ENCODE data around the gene CNPY3. TPM values are rescaled to one million over a fixed set of nuclear protein-coding genes. Genes with fewer than 3 reads are reported as not detected.
"Not testable (repeated sequence)": the region's sequence is repeated elsewhere in the genome, so short reads cannot be mapped to it uniquely, and the experiment has no call there.

Gene CNPY3
- total RNA-seq: 10 to 100 TPM; 20.5 to 35.3 TPM
- polyA plus RNA-seq (ENCODE audit: insufficient read length in 2 of 2): 10 to 100 TPM; 51.0 to 60.3 TPM
- long read RNA-seq, donor 1, transcript CNPY3-201 (6 exons, 1,704 nt): major isoform, 32 of 32 reads
- long read RNA-seq, donor 1, partial matches to known transcripts: 0 of 32 reads
- long read RNA-seq, donor 1, other reads (novel, unspliced or antisense): 0 of 32 reads
- long read RNA-seq, donor 2, partial matches to known transcripts: 7 of 9 reads
- long read RNA-seq, donor 2, other reads (novel, unspliced or antisense): 0 of 9 reads
- long read RNA-seq, donor 3, transcript CNPY3-201 (6 exons, 1,704 nt): major isoform, 19 of 26 reads
- long read RNA-seq, donor 3, partial matches to known transcripts: 7 of 26 reads
- long read RNA-seq, donor 3, other reads (novel, unspliced or antisense): 0 of 26 reads
- long read RNA-seq, donor 4, transcript CNPY3-201 (6 exons, 1,704 nt): major isoform, 38 of 44 reads
- long read RNA-seq, donor 4, partial matches to known transcripts: 0 of 44 reads
- long read RNA-seq, donor 4, other reads (novel, unspliced or antisense): 6 of 44 reads

GRCh38 chr6:42928986-42929820 lies at the start of gene CNPY3:
CNPY3 (plus strand) TSS chr6:42929480; CDS start chr6:42929571, 91 bp downstream.
- WGBS (ENCODE audit: insufficient coverage): under 1% methylated on average over 48 of the region's 63 CpGs
- DNase-seq (ENCODE audit: low read depth in 4 of 6, low spot score in 6 of 6): peak; percentile 91 to 99 (median 93)
- peak within 1 kb of the TSS; percentile 98 for H3K27ac ChIP-seq (ENCODE audit: low read depth, low read length)

DNA sequence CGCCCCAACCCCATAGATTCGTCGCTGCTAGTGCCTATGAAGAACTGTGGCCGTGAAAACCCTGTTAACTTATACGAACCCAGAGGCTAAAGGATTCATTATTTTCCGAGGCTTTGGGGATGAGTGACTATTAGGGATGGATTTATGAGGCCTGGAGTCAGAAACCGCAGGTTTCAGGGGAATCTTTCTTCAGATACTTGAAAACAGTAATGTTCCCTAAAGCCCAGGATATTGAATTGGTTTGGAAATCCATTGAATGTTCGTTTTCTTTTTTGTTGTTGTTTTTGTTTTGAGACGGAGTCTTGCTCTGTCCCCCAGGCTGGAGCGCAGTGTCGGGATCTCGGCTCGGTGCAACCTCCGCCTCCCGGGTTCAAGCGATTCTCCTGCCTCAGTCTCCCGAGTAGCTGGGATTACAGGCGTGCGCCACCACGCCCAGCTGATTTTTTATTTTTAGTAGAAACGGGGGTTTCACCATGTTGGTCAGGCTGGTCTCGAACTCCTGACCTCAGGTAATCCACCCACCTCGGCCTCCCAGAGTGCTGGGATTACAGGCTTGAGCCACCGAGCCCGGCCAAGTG lies 49.0 kb upstream of the CNPY3 start:
- Histone ChIP-seq H3K27ac (ENCODE audit: low read depth, low read length) (peak overlapping the region; percentile 90), H3K36me3 (ENCODE audit: control insufficient read depth, insufficient read depth, low read length) (peaks cover 28% of the 10 kb centered on the region), H3K4me1 (ENCODE audit: control insufficient read depth, insufficient read depth, low read length) (peaks cover 27% of the 10 kb centered on the region), H3K4me3 (ENCODE audit: low read depth, low read length) (peak overlapping the region; percentile 86)
- DNase-seq (ENCODE audit: low read depth in 4 of 6, low spot score in 6 of 6); H3K9me3 ChIP-seq (ENCODE audit: control insufficient read depth, insufficient read depth, low read length); H3K27me3 ChIP-seq (ENCODE audit: control insufficient read depth, insufficient read depth, low read length): not testable (repeated sequence)
- 27% methylated on average over 13 of the region's 25 CpGs for WGBS (ENCODE audit: insufficient coverage)

More at GRCh38 chr6:42928986-42929820, at the start of gene CNPY3:
- H3K4me1 ChIP-seq (ENCODE audit: control insufficient read depth, insufficient read depth, low read length): peaks cover 23% of the 10 kb centered on the region
- H3K27me3 ChIP-seq (ENCODE audit: control insufficient read depth, insufficient read depth, low read length): peaks cover 4% of the 10 kb centered on the region
- no peaks in the 10 kb centered on the region for H3K9me3 ChIP-seq (ENCODE audit: control insufficient read depth, insufficient read depth, low read length)
- H3K36me3 ChIP-seq (ENCODE audit: control insufficient read depth, insufficient read depth, low read length): peaks cover 4% of the 10 kb centered on the region
- peak within 1 kb of the TSS; percentile 79 for H3K4me3 ChIP-seq (ENCODE audit: low read depth, low read length)

DNA sequence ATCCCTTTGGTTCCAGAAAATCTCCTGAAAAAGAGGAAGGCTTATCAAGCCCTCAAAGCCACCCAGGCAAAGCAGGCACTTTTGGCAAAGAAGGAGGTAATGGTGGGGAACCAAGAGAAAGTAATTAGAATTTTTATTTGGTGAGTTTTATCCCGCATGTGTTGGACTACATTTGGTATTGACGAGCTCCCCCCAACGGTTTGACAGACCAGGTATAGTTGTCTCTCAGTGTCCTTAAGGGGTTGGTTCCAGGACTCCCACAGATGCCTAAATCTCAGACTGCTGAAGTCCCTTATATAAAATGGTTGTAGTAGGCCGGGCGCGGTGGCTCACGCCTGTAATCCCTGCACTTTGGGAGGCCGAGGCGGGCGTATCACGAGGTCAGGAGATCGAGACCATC lies 48.4 kb upstream of the CNPY3 start:
- not testable (repeated sequence) for H3K27me3 ChIP-seq (ENCODE audit: control insufficient read depth, insufficient read depth, low read length); H3K9me3 ChIP-seq (ENCODE audit: control insufficient read depth, insufficient read depth, low read length); H3K27ac ChIP-seq (ENCODE audit: low read depth, low read length); DNase-seq (ENCODE audit: low read depth in 4 of 6, low spot score in 6 of 6)
- peaks cover 27% of the 10 kb centered on the region for H3K4me1 ChIP-seq (ENCODE audit: control insufficient read depth, insufficient read depth, low read length)
- 84% methylated on average over 7 of the region's 12 CpGs for WGBS (ENCODE audit: insufficient coverage)
- H3K36me3 ChIP-seq (ENCODE audit: control insufficient read depth, insufficient read depth, low read length): peaks cover 33% of the 10 kb centered on the region
- peak overlapping the region; percentile 86 for H3K4me3 ChIP-seq (ENCODE audit: low read depth, low read length)

DNA sequence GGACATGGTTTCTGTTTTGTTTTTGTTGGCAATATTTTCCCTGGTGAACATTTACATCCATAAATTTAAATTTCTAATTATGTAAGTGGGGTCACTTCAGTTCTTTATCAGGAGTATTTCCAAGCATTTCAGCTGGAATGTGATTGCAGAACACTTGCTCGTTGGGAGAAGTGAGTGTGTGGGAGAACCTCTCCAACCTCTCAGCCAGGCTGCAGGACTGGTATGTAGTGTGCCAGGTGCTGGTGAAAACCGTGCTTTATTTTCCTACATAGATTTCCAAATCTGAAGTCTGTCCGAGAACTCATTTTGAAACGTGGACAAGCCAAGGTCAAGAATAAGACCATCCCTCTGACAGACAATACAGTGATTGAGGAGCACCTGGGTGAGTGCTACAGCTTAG lies 43.6 kb upstream of the CNPY3 start:
- H3K4me3 ChIP-seq (ENCODE audit: low read depth, low read length): no peak overlapping the region
- no peak overlapping the region for H3K27ac ChIP-seq (ENCODE audit: low read depth, low read length)
- no peak for DNase-seq (ENCODE audit: low read depth in 4 of 6, low spot score in 6 of 6)
- peaks cover 42% of the 10 kb centered on the region for H3K36me3 ChIP-seq (ENCODE audit: control insufficient read depth, insufficient read depth, low read length)
- no peaks in the 10 kb centered on the region for H3K27me3 ChIP-seq (ENCODE audit: control insufficient read depth, insufficient read depth, low read length)
- peaks cover 12% of the 10 kb centered on the region for H3K4me1 ChIP-seq (ENCODE audit: control insufficient read depth, insufficient read depth, low read length)
- no peaks in the 10 kb centered on the region for H3K9me3 ChIP-seq (ENCODE audit: control insufficient read depth, insufficient read depth, low read length)
- no CpG with 5 or more reads among the region's 4 CpGs for WGBS (ENCODE audit: insufficient coverage)

DNA sequence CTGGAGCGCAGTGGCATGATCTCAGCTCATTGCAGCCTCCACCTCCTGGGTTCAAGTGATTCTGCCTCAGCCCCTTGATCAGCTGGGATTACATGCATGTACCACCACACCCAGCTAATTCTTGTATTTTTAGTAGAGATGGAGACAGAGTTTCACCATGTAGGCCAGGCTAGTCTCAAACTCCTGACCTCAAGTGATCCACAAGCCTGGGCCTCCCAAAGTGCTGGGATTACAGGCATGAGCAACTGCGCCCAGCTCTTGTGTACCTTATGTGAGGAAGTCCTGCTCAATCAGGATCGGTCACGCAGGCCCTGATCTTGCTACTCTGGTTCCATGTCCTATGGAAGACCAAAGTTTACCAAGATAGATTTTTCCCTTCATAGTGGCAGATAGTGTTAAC lies 41.1 kb upstream of the CNPY3 start:
- no CpG with 5 or more reads among the region's 4 CpGs for WGBS (ENCODE audit: insufficient coverage)
- H3K36me3 ChIP-seq (ENCODE audit: control insufficient read depth, insufficient read depth, low read length): peaks cover 29% of the 10 kb centered on the region
- not testable (repeated sequence) for H3K27me3 ChIP-seq (ENCODE audit: control insufficient read depth, insufficient read depth, low read length); H3K4me3 ChIP-seq (ENCODE audit: low read depth, low read length); DNase-seq (ENCODE audit: low read depth in 4 of 6, low spot score in 6 of 6); H3K4me1 ChIP-seq (ENCODE audit: control insufficient read depth, insufficient read depth, low read length); H3K9me3 ChIP-seq (ENCODE audit: control insufficient read depth, insufficient read depth, low read length); H3K27ac ChIP-seq (ENCODE audit: low read depth, low read length)

DNA sequence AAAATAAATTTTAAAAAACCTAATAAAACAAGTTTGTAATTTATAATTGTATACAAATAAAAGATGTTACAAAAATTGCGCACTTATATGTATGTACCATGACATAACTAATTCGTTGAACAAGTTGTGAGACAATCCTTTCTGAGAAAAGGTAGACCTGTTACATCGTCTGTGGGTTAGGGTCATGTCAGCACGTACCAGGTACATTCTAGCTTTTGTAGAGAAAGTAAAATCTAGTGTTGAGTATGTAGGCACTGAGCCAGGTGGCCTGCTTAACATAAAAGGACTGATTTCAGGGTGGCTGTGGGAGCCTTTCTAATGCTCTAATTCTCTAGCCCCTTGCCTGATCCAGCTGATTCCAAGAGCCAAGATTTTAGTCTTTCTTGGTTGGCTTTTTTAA lies 39.5 kb upstream of the CNPY3 start:
- WGBS (ENCODE audit: insufficient coverage): 47% methylated on average over 3 of the region's 4 CpGs

GRCh38 chr6:42890311-42891198 lies 38.7 kb upstream of the CNPY3 start:
- H3K36me3 ChIP-seq (ENCODE audit: control insufficient read depth, insufficient read depth, low read length): peaks cover 11% of the 10 kb centered on the region
- H3K27ac ChIP-seq (ENCODE audit: low read depth, low read length): peak overlapping the region; percentile 96
- under 1% methylated on average over 59 of the region's 63 CpGs for WGBS (ENCODE audit: insufficient coverage)
- peak; percentile 83 to 99 (median 93) for DNase-seq (ENCODE audit: low read depth in 4 of 6, low spot score in 6 of 6)
- peaks cover 8% of the 10 kb centered on the region for H3K4me1 ChIP-seq (ENCODE audit: control insufficient read depth, insufficient read depth, low read length)
- peak overlapping the region; percentile 98 for H3K4me3 ChIP-seq (ENCODE audit: low read depth, low read length)
- no peaks in the 10 kb centered on the region for H3K27me3 ChIP-seq (ENCODE audit: control insufficient read depth, insufficient read depth, low read length)
- no peaks in the 10 kb centered on the region for H3K9me3 ChIP-seq (ENCODE audit: control insufficient read depth, insufficient read depth, low read length)

More for the DNA sequence above, 39.5 kb upstream of the CNPY3 start:
- no peaks in the 10 kb centered on the region for H3K27me3 ChIP-seq (ENCODE audit: control insufficient read depth, insufficient read depth, low read length)
- no peaks in the 10 kb centered on the region for H3K9me3 ChIP-seq (ENCODE audit: control insufficient read depth, insufficient read depth, low read length)
- H3K36me3 ChIP-seq (ENCODE audit: control insufficient read depth, insufficient read depth, low read length): peaks cover 19% of the 10 kb centered on the region
- no peak for DNase-seq (ENCODE audit: low read depth in 4 of 6, low spot score in 6 of 6)
- H3K4me1 ChIP-seq (ENCODE audit: control insufficient read depth, insufficient read depth, low read length): peaks cover 8% of the 10 kb centered on the region
- H3K27ac ChIP-seq (ENCODE audit: low read depth, low read length): no peak overlapping the region
- H3K4me3 ChIP-seq (ENCODE audit: low read depth, low read length): peak overlapping the region; percentile 98

DNA sequence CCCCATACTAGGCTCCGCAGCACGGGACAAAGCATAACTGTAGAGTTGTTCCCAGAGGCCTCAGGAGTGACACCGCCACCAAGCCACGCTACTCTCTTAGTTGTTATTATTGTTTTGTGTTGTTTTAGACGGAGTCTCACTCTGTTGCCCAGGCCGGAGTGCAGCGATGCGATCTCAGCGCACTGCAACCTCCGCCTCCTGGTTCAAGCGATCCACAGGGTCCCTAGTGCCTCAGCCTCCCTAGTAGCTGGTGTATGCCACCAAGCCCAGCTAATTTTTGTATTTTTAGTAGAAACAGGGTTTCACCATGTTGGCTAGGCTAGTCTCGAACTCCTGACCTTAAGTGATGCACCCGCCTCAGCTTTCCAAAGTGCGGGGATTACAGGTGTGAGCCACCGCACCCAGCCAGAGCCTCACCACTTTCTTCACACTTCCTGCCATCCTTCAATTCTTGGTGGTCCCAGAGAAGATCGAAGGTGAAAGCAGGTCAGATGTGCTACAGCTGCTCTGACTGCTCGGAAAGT lies 38.0 kb upstream of the CNPY3 start:
- Histone ChIP-seq H3K27me3 (ENCODE audit: control insufficient read depth, insufficient read depth, low read length) (no peaks in the 10 kb centered on the region), H3K27ac (ENCODE audit: low read depth, low read length) (peak overlapping the region; percentile 96), H3K4me3 (ENCODE audit: low read depth, low read length) (peak overlapping the region; percentile 98), H3K9me3 (ENCODE audit: control insufficient read depth, insufficient read depth, low read length) (no peaks in the 10 kb centered on the region), H3K36me3 (ENCODE audit: control insufficient read depth, insufficient read depth, low read length) (peaks cover 7% of the 10 kb centered on the region), H3K4me1 (ENCODE audit: control insufficient read depth, insufficient read depth, low read length) (peaks cover 8% of the 10 kb centered on the region)
- WGBS (ENCODE audit: insufficient coverage): 32% methylated on average over 13 of the region's 17 CpGs
- DNase-seq (ENCODE audit: low read depth in 4 of 6, low spot score in 6 of 6): no peak

Measured in spinal cord (tissue), 10 donors.